RWPE2 (cell line): Measurements from ENCODE around the gene CCT7.

Experiments used
- ATAC-seq: fragments of 200-7000 bp; cut with Tn5 transposase; 3 replicates; pipeline ENCODE4 v1.9.1; 2021; ENCODE audit warnings: low read depth
- DNase-seq: peaks from one replicate; pipeline ENCODE4 v3.0.0-alpha.2; 2020; ENCODE audit warnings: low spot score
- H3K27ac ChIP-seq: fragments of 450-650 bp; 2 replicates; pipeline ENCODE4 v1.5.1; 2017; ENCODE audit warnings: mild to moderate bottlenecking; ENCODE audit not compliant: poor library complexity, severe bottlenecking
- H3K27me3 ChIP-seq: fragments of 250-450 bp; sonication (Bioruptor Pico); 2 replicates; pipeline ENCODE4 v1.5.1; 2021; ENCODE audit warnings: mild to moderate bottlenecking, moderate library complexity; ENCODE audit not compliant: insufficient read depth, poor library complexity, severe bottlenecking
- H3K36me3 ChIP-seq: fragments of 250-450 bp; sonication (Bioruptor Pico); 2 replicates; pipeline ENCODE4 v1.5.1; 2020; ENCODE audit warnings: low read depth, mild to moderate bottlenecking, moderate library complexity
- H3K4me1 ChIP-seq: fragments of 250-450 bp; sonication (Bioruptor Pico); 2 replicates; pipeline ENCODE4 v1.5.1; 2021; ENCODE audit warnings: mild to moderate bottlenecking, moderate library complexity; ENCODE audit not compliant: insufficient read depth, poor library complexity, severe bottlenecking
- H3K4me3 ChIP-seq: fragments of 250-450 bp; sonication (Bioruptor Pico); 2 replicates; pipeline ENCODE4 v1.5.1; 2021; ENCODE audit warnings: mild to moderate bottlenecking, moderate library complexity; ENCODE audit not compliant: severe bottlenecking
- H3K9me3 ChIP-seq: fragments of 250-450 bp; sonication (Bioruptor Pico); 2 replicates; pipeline ENCODE4 v1.5.1; 2021; ENCODE audit warnings: mild to moderate bottlenecking, moderate library complexity; ENCODE audit not compliant: severe bottlenecking
- CTCF ChIP-seq: fragments of 450-650 bp; IDR thresholded peaks from one replicate; pipeline ENCODE4 v1.5.1; 2017; ENCODE audit warnings: mild to moderate bottlenecking, moderate library complexity; ENCODE audit not compliant: poor library complexity, severe bottlenecking

CCT7 gene

GRCh38 chr2:73291461-73292315 lies 57.6 kb downstream of the CCT7 start:
- no peak for TF ChIP-seq CTCF
- H3K9me3 ChIP-seq: peaks cover 3% of the 10 kb centered on the region
- ATAC-seq: peak; percentile 18; the same call in 2 of the 3 replicates
- no peak for DNase-seq
- H3K4me1 ChIP-seq: no peaks in the 10 kb centered on the region
- H3K27me3 ChIP-seq: peaks cover 62% of the 10 kb centered on the region
- H3K4me3 ChIP-seq: no peak overlapping the region
- no peak overlapping the region for H3K27ac ChIP-seq
- no peaks in the 10 kb centered on the region for H3K36me3 ChIP-seq

- peaks cover 3% of the 10 kb centered on the region for H3K9me3 ChIP-seq
- no peaks in the 10 kb centered on the region for H3K36me3 ChIP-seq
- peaks cover 62% of the 10 kb centered on the region for H3K27me3 ChIP-seq
- DNase-seq (peak; percentile 49), ATAC-seq (no peak)
- TF ChIP-seq CTCF: no peak
- H3K4me3 ChIP-seq: no peak overlapping the region
- H3K4me1 ChIP-seq: no peaks in the 10 kb centered on the region
- no peak overlapping the region for H3K27ac ChIP-seq
These were observed 58.3 kb downstream of the CCT7 start for GRCh38 chr2:73292316-73292905.

- H3K9me3 ChIP-seq: peaks cover 3% of the 10 kb centered on the region
- H3K27ac ChIP-seq: no peak overlapping the region
- H3K4me1 ChIP-seq: no peaks in the 10 kb centered on the region
- H3K36me3 ChIP-seq: no peaks in the 10 kb centered on the region
- H3K27me3 ChIP-seq: peaks cover 62% of the 10 kb centered on the region
- TF ChIP-seq CTCF: no peak
- H3K4me3 ChIP-seq: peak overlapping the region; percentile 35
- DNase-seq: no peak
- ATAC-seq: no peak
These were observed 58.9 kb downstream of the CCT7 start for GRCh38 chr2:73292906-73293533.

- no peaks in the 10 kb centered on the region for H3K36me3 ChIP-seq
- peaks cover 62% of the 10 kb centered on the region for H3K27me3 ChIP-seq
- H3K9me3 ChIP-seq: peaks cover 3% of the 10 kb centered on the region
- no peak for TF ChIP-seq CTCF
- peak within 1 kb of the TSS; percentile 35 for H3K4me3 ChIP-seq
- ATAC-seq (peak; percentile 53), DNase-seq (peak; percentile 70)
- H3K27ac ChIP-seq: no peak within 1 kb of the TSS
- H3K4me1 ChIP-seq: no peaks in the 10 kb centered on the region
These were observed 59.5 kb downstream of the CCT7 start, which contains the start of gene EGR4 for GRCh38 chr2:73293534-73294171. Gene EGR4 (minus strand): TSS chr2:73293548. CDS start chr2:73293317, 231 bp downstream.
